Measurements from ENCODE around the gene SH2D3C.

The SH2D3C gene

GRCh38 chr9:127785023-127785932, 6.8 kb upstream of the SH2D3C start:
- peak; percentile 74 to 76 for DNase-seq

GRCh38 chr9:127783111-127784008, 4.9 kb upstream of the SH2D3C start:
- peak; percentile 78 to 79 for DNase-seq

DNA sequence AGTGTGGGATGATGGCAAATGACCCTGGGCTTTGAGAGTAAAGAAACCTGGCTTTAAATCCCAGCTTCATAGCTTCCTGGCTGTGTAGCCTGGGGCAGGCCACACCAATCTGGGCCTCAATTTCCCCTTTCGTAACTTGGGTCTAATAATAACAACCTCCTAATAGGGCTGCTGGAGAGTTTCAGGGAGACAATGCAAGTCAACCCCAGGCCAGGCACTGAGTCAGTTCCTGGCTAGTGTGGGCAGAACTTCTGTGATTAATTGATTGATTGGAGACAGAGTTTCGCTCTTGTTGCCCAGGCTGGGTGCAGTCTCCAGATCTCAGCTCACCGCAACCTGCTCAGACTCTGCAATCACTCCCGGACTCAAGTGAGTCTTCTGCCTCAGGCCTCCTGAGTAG, 3.3 kb upstream of the SH2D3C start:
- peak in 1 of 2 donors; percentile 38 for DNase-seq

GRCh38 chr9:127780909-127781308, 2.4 kb upstream of the SH2D3C start:
- DNase-seq, result peak; percentile 89 to 92

GRCh38 chr9:127780126-127780885, 1.8 kb upstream of the SH2D3C start:
- DNase-seq, result no peak

DNA sequence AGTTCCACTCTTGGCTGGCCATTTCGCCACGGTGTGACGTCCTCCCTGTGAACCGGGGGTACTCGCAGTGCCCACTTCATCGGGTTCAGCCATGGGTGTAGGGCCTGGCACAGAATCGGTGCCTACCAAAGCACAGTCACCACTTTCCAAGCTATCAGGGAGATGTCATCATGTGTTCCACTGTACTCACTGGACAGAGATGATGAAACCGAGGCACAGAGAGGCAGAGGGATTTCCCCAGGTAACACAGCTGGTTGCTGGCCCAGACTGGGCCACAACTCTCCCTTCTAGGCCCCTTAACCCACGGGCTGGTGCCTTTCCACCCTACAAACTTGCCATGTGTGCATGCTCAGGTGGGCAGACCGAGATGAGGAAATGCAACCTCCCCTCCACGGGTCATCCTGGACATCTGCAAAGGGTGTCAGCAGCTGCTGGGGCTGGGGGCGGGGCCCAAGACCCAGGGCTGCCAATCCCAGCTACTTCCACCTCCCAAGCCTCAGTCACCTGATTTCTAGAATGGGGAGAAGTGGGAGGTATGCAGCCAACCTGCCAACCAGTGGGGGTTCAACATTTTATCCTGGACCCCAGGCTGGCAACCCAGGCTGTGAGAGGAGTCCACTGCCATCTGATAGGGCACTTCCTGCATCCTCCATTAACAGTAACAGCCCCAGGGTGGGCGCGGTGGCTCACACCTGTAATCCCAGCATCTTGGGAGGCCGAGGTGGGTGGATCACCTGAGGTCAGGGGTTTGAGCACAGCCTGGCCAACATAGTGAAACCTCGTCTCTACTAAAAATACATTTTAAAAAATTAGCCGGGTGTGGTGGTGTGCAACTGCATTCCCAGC, 893 bp upstream of the SH2D3C start:
- peak; percentile 68 to 83 for DNase-seq

DNA sequence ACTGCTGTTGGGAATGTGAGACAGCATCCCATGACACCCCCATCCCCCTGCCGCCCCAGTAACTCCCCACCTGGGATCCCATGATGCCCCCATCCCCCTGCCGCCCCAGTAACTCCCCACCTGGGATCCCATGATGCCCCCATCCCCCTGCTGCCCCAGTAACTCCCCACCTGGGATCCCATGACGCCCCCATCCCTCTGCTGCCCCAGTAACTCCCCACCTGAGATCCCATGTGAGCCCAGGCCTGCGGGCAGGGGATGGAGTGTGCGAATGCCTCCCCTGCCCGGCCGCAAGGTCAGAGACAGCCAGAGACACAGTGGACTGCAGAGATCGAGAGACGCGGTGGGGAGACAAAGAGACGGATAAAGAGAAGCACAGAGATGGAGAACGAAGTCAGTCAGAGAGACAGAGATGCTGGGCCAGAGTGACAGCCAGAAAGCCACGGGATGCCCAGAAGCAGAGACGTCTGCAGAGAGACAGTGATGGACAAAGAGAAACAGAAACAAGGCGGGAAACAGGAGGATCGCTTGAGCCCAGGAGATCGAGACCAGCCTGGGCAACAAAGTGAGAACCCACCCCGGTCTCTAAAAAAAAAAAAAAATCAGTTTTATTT, 992 bp downstream of the SH2D3C start:
- DNase-seq, result no peak

- no peak for DNase-seq
Observed at GRCh38 chr9:127776924-127777289, 1.6 kb downstream of the SH2D3C start.

DNA sequence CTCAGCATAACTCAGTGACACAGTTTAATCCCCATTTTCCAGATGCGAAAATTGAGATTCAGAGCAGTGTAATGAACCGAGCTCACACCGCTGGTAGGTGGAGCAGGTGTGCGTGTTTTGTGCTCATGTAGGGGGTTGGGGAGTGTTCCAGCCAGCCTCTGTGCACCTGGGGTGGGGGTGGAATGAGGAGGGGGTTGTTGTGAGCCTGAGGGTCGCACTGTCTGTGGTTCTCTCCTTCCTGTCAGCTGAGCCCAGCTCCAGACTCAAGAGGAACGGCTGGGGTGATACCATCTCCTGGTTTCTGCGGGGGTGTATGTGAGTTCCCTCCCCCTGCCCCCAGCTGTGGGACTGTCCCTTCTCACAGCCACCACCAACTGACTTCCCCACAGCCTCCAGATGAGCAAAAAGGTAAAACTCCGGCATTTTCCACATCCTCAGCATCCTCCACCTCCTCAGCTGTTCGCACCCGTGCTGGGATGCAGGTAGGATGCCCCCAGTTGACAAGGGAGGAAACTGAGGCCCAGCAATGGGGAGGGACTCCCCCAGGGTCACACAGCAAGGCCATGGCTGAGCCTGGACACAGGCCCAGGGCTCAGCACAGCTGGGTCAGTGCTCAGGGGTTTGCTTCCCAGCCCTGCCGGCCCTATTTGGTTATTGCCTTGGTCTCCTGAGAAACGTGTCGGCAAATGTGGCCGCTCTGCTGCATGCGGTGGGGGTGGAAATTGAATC, 2.1 kb downstream of the SH2D3C start:
- DNase-seq, result peak; percentile 85 to 88

DNA sequence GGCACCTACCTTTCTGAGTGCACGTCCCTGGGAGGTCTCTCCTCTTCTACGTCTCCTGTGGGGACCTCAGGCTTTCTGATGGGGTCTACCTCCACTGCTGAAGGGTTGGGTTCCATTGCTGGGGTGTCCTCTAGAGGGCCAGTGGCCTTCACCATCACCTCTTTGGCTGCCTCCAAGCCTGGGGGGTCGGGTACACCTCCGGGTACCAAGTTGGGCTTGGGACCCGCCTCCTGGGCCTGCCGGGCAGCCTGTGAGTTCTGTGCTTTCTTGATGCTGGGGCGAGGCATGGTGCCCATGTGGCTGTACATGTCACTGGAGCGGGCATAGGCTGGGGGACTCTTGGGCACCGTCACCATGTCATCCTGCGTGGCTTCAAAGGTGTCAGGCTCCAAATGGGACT, 4.5 kb downstream of the SH2D3C start:
- no peak for DNase-seq

DNA sequence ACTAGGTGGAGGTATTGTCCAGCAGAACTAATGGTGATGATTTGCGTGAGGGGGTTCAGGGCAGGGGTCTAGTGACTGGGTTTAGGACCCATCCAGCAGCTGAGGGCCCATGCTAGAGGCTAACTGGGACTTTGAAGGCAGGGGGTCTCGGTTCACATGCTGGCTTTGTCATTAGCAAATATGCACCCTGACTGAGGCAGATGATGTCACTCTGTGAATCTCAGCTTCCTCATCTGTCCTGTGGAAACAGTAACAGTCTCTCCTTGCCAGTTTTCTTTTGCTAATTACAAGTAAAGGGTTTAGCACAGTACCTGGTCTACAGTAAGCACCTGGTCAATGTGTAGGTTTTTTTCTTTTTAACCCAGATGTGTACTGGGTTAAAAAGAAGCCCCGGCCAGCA, 5.2 kb downstream of the SH2D3C start:
- peak; percentile 38 to 53 for DNase-seq

DNA sequence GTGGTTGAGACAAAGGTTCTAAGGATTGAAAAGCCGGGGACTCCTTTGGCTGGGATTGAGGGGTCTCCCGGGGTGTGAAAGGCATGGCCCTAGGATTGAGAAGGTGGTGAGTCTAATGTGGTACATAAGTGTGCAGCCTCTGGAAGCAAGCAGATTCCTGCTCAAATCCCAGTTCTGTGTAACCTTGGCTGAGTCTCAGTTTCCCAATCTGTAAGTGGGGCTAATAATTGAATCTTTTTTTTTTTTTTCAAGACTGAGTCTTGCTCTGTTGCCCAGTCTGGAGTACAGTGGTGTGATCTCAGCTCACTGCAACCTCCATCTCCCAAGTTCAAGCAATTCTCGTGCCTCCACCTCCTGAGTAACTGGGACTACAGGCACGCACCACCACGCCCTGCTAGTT, 5.9 kb downstream of the SH2D3C start:
- DNase-seq, result no peak

GRCh38 chr9:127771570-127772189, 6.8 kb downstream of the SH2D3C start:
- DNase-seq, result no peak

- DNase-seq, result peak; percentile 98 to 99
Observed at GRCh38 chr9:127770905-127771569, 7.4 kb downstream of the SH2D3C start.

GRCh38 chr9:127770583-127770904, 7.9 kb downstream of the SH2D3C start:
- DNase-seq, result no peak

DNA sequence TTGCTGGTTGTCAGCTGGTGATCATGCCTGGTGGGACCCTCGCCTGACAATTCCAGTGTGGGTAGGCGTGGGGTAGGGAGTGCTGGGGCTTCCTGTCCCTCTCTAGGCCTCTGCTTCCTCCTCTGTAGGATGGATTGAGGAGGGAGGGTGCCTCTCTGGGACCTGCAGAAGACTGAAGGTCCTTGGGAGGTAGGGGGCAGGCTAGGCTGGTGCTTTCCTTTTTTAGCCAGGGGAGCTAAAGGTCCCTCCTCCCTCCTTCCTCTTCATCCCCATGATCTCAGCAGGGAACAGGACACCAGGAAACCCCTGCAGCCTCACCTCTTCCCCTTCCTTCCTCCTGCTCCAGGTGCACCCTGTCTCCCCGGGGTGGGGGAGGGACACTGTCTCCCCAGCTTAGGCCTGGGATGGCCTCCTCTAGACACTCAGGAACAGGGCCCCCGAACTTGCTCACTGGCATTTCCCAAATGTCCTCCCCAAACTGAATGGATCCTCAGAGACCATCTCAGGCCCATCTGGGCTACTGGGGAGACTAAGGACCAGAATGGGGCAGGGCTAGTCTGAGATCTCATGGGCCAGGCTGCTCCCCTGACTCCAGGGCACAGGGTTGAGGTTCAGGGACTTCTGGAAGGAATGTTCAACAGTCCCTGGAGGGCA, 8.4 kb downstream of the SH2D3C start:
- DNase-seq, result no peak

DNA sequence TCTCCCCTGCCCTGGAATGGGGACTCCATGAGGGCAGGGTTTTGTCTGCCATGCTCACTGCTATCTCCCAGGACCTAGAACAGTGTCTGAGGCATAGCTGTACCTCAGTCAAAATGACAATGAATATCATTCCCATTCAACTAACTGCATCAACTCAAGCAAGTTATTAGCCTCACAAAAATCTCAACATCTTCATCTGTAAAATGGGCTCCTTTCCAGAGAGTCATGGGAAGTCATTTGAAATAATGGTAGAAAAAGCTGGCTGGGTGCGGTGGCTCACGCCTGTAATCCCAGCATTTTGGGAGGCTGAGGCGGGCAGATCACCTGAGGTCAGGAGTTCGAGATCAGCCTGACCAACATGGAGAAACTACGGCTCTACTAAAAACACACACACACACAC, 9.4 kb downstream of the SH2D3C start:
- no peak for DNase-seq

DNA sequence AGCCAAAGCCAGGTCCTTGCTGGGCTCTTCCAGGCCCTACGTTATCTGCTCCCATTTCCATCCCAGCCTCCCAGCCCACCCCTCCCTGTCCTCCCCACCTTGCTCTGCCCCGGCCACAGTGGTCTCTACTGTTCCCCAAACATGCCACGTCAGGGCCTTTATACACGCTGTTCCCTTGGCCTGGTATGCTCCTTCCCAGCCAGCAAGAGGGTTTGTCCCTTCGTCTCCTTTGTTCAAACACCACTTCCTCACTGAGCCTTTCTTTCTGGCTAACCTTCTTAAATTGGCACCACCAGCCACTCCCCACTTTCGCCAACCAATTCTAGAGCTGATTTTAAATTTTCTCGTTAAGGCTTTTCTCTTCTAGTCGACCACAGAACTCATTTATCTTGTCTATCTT, 9.8 kb downstream of the SH2D3C start:
- no peak for DNase-seq

- DNase-seq, result no peak
Observed at GRCh38 chr9:127767909-127768331, 10.5 kb downstream of the SH2D3C start.

All from inflammatory macrophage (primary cell).